HFF-Myc (cell line): ENCODE measurements around the gene TSPAN6.

Source experiments
- DNase-seq: peaks from one replicate; pipeline ENCODE4 v3.0.0-alpha.2; 2011; ENCODE audit warnings: low read depth; ENCODE audit errors: extremely low read depth
- H3K4me3 ChIP-seq: replicated peaks from 2 replicates; pipeline ENCODE4 v1.5.1; 2011; ENCODE audit warnings: low read depth, mild to moderate bottlenecking, control low read depth, low read length
- CTCF ChIP-seq: IDR thresholded peaks from 2 replicates; pipeline ENCODE4 v1.5.1; 2012; ENCODE audit warnings: mild to moderate bottlenecking, low read depth, low read length, control low read depth; ENCODE audit errors: missing control alignments

The TSPAN6 gene

GRCh38 chrX:100593126-100593525 is 43.5 kb downstream of the TSPAN6 start:
- TF ChIP-seq CTCF = no peak
- no peak for DNase-seq
- H3K4me3 ChIP-seq = no peak overlapping the region

DNA sequence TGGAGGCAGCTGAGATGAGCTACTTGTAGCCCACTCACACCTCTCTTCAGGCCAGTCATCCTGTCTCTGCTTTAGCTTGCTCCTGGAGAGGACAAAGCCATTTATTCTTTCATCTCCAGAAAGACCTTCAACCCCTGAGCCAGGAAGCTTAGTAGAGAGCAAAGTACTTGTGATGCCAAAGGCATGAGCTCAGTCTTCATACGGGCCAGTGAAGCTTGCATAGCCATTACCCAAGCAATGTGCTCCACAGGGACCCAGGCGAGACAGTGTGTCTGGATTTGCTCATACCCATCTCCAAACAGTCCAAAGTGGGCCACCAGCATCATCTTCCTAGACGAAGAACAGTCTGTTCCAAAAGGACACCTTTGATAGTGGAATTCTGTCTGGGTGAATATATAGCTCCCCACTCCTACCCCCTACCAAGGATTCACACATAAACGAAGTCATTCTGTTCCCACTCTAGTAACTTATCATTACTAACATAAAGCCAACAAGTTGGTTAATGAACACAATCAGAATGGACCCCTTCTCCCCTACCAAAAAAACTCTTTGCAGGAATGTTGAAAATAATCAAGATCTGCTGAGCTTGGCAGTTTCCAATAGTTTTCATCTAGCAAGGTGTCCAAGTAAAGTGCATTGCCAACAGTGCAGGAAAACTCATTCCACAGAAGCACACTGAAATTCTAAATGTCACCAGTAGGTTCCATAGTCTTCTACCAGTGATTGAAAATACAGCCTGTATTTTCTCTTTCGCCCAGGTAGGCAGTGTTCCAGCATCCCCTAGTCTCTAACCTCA is 45.2 kb downstream of the TSPAN6 start:
- H3K4me3 ChIP-seq = no peak overlapping the region
- DNase-seq = no peak
- TF ChIP-seq CTCF = no peak

DNA sequence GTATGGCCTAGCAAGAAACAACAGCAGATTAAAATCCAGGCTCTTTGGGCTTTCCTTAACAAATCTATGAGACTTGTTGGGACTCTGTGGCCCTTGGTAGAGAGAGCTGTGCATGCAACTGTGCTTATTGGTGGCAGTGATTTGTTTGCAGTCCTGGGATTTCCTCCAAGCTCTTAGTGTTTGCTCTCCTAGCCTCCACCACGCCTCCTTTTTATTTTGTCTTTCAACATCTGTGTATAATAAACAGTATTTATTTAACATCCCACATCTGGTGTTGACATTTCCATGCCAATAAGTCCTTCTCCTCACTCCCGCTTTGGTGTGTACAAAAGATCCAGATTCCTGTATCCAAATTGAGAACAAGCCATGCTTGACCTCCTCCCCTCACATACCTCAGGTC is 48.7 kb downstream of the TSPAN6 start:
- DNase-seq = peak; percentile 2
- no peak overlapping the region for H3K4me3 ChIP-seq
- no peak for TF ChIP-seq CTCF

GRCh38 chrX:100586747-100587146 is 49.9 kb downstream of the TSPAN6 start:
- DNase-seq = no peak
- TF ChIP-seq CTCF = no peak

DNA sequence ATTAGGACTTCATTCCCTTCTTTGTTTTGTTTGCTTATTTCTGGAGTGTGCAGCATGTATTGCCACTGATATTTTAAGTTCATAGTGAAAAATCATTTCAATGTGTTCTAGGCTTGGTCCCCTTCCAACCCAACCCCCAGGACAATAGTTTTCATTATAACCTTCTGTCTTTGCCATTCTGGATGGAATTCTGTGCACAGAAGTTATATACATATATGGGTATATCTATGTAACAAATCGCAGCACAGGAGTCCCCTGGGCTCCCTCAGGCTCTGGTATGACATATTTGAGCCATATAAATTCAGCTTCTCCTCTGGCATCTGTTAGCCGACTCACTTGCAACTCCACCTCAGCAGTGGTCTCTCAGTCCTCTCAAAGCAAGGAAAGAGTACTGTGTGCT is 52.0 kb downstream of the TSPAN6 start, which contains the start of gene TNMD:
TSS of gene TNMD (plus strand) at position 326 of the 400 bp plus-strand sequence. CDS start 83 bp downstream, outside the sequence.
- no peak within 1 kb of the TSS for H3K4me3 ChIP-seq
- TF ChIP-seq CTCF = no peak
- DNase-seq = no peak

More at GRCh38 chrX:100586747-100587146, 49.9 kb downstream of the TSPAN6 start:
- no peak overlapping the region for H3K4me3 ChIP-seq
